GM23248 (cell line): Measurements from ENCODE around the gene SSUH2. TPM values are rescaled to one million over a fixed set of nuclear protein-coding genes. Genes with fewer than 3 reads are reported as not detected.
"Not testable (repeated sequence)": the region's sequence is repeated elsewhere in the genome, so short reads cannot be mapped to it uniquely, and the experiment has no call there.

Source experiments
- DNase-seq: peaks from one replicate; pipeline ENCODE4 v3.0.0-alpha.2; 2015
- H2AFZ ChIP-seq: fragments of 200-600 bp; sonication (generic); 2 replicates; pipeline ENCODE4 v1.6.1; 2016; ENCODE audit warnings: antibody characterized with exemption
- H3F3A ChIP-seq: fragments of 200-600 bp; sonication (generic); 2 replicates; pipeline ENCODE4 v1.6.1; 2016; ENCODE audit warnings: mild to moderate bottlenecking, antibody characterized with exemption, mixed run types; ENCODE audit not compliant: insufficient read depth
- H3K27ac ChIP-seq: fragments of 200-600 bp; sonication (generic); 2 replicates; pipeline ENCODE4 v1.5.1; 2016; ENCODE audit warnings: mild to moderate bottlenecking
- H3K27me3 ChIP-seq: fragments of 200-600 bp; sonication (generic); replicated peaks from 2 replicates; pipeline ENCODE4 v1.6.1; 2016; ENCODE audit warnings: mild to moderate bottlenecking; ENCODE audit not compliant: insufficient read depth
- H3K36me3 ChIP-seq: fragments of 200-600 bp; sonication (generic); 2 replicates; pipeline ENCODE4 v1.6.1; 2016; ENCODE audit warnings: low read depth, mild to moderate bottlenecking
- H3K4me1 ChIP-seq: fragments of 200-600 bp; sonication (generic); 2 replicates; pipeline ENCODE4 v1.6.1; 2016; ENCODE audit warnings: mild to moderate bottlenecking; ENCODE audit not compliant: insufficient read depth
- H3K4me2 ChIP-seq: fragments of 200-600 bp; sonication (generic); one replicate; pipeline ENCODE4 v1.6.1; 2016; ENCODE audit warnings: mild to moderate bottlenecking; ENCODE audit not compliant: unreplicated experiment
- H3K4me3 ChIP-seq: fragments of 200-600 bp; sonication (generic); 2 replicates; pipeline ENCODE4 v1.5.1; 2016; ENCODE audit warnings: mild to moderate bottlenecking
- H3K79me2 ChIP-seq: fragments of 200-600 bp; sonication (generic); 2 replicates; pipeline ENCODE4 v1.6.1; 2016; ENCODE audit warnings: mild to moderate bottlenecking; ENCODE audit not compliant: insufficient read depth
- H3K9ac ChIP-seq: fragments of 200-600 bp; sonication (generic); 2 replicates; pipeline ENCODE4 v1.6.1; 2016; ENCODE audit warnings: mild to moderate bottlenecking
- H3K9me2 ChIP-seq: fragments of 200-600 bp; sonication (generic); 2 replicates; pipeline ENCODE4 v1.6.1; 2016; ENCODE audit warnings: mixed run types, mild to moderate bottlenecking, moderate library complexity; ENCODE audit not compliant: insufficient read depth
- H3K9me3 ChIP-seq: fragments of 200-600 bp; sonication (generic); one replicate; pipeline ENCODE4 v1.6.1; 2017; ENCODE audit warnings: low read depth
- H4K20me1 ChIP-seq: fragments of 200-600 bp; sonication (generic); 2 replicates; pipeline ENCODE4 v1.6.0; 2016; ENCODE audit not compliant: insufficient read depth
- EZH2 ChIP-seq: fragments of 200-600 bp; sonication (generic); IDR thresholded peaks from 2 replicates; pipeline ENCODE4 v1.6.1; 2018; ENCODE audit warnings: antibody characterized with exemption, mild to moderate bottlenecking; ENCODE audit not compliant: insufficient read depth, poor library complexity, severe bottlenecking
- EZH2phosphoT487 ChIP-seq: fragments of 200-600 bp; sonication (generic); IDR thresholded peaks from 2 replicates; pipeline ENCODE4 v1.6.1; 2018; ENCODE audit warnings: antibody characterized with exemption, moderate library complexity, mild to moderate bottlenecking, low read depth; ENCODE audit not compliant: insufficient read depth
- WGBS, 2 experiments: methylation state at CpG; one replicate each; pipeline ENCODE4 v1.1.6; 2015 to 2017; ENCODE audit warnings: low lambda C conversion rate in 2 of 2, low coverage in 1 of 2; ENCODE audit errors: missing lambda C conversion rate in 2 of 2; 5-methylcytosine and 5-hydroxymethylcytosine counted together
- in situ Hi-C: fragments of 300-500 bp; cut with MboI; formaldehyde crosslinking; loops from 2 replicates; pipeline ENCODE4 v1.15.0; 2020
- polyA plus RNA-seq: library from polyadenylated mRNA; unstranded; fragments of >200 nt; fragmentation: Nextera tagmentation; extraction: Ambion mirVana; gene quantifications from 2 replicates; pipeline ENCODE4 v1.2.1, GENCODE V29; 2016
- total RNA-seq: library from RNA; depleted of rRNA; stranded (reverse); fragments of >200 nt; shearing (Covaris generic); gene quantifications from 2 replicates; pipeline ENCODE4 v1.2.3, GENCODE V29; 2014

The SSUH2 gene
- total and polyA plus RNA-seq, 2 experiments from 2014 or later, result 0.18 to 0.76 TPM

GRCh38 chr3:8655387-8655835 is 10.8 kb upstream of the SSUH2 start:
- Histone ChIP-seq H3K4me3 (no peak overlapping the region), H3K27ac (no peak overlapping the region), H3K79me2 (no peaks in the 10 kb centered on the region), H4K20me1 (no peaks in the 10 kb centered on the region), H3K9me3 (no peaks in the 10 kb centered on the region), H3K36me3 (no peaks in the 10 kb centered on the region), H3F3A (peaks cover 6% of the 10 kb centered on the region; the same call in 1 of the 2 replicates), H3K4me1 (peaks cover 5% of the 10 kb centered on the region; the same call in 1 of the 2 replicates), H2AFZ (no peak overlapping the region), H3K9me2 (no peaks in the 10 kb centered on the region), H3K27me3 (peaks cover 11% of the 10 kb centered on the region; the same call in 1 of the 2 replicates), H3K9ac (no peak overlapping the region), H3K4me2 (no peak overlapping the region)
- TF ChIP-seq EZH2phosphoT487 (no peak), EZH2 (no peak)
- in situ Hi-C loops, result no loop called here
- DNase-seq, result no peak
- WGBS, 2 experiments, result 75 to 79% methylated on average over 9 to 10 of the region's 10 CpGs

GRCh38 chr3:8654572-8655329 is 10.2 kb upstream of the SSUH2 start:
- H2AFZ ChIP-seq, DNase-seq, H3K4me1 ChIP-seq, in situ Hi-C loops, H3K27ac ChIP-seq, H3K4me3 ChIP-seq, H3K9me3 ChIP-seq, H3K9ac ChIP-seq, H4K20me1 ChIP-seq, H3K79me2 ChIP-seq, H3K36me3 ChIP-seq, H3K9me2 ChIP-seq, H3K4me2 ChIP-seq, H3F3A ChIP-seq: not testable (repeated sequence)
- H3K27me3 ChIP-seq, result peaks cover 11% of the 10 kb centered on the region; the same call in 1 of the 2 replicates
- WGBS, 2 experiments, result 71 to 74% methylated on average over 4 to 6 of the region's 6 CpGs

- in situ Hi-C loops, result no loop called here
- H3K9me3 ChIP-seq, result no peaks in the 10 kb centered on the region
- H3K36me3 ChIP-seq, result no peaks in the 10 kb centered on the region
- no peaks in the 10 kb centered on the region for H3K4me1 ChIP-seq
- 74 to 75% methylated on average over 8 of the region's 8 CpGs for WGBS, 2 experiments
- no peaks in the 10 kb centered on the region for H4K20me1 ChIP-seq
- peaks cover 4% of the 10 kb centered on the region; the same call in 1 of the 2 replicates for H3F3A ChIP-seq
- H3K27ac ChIP-seq, result no peak overlapping the region
- H3K9ac ChIP-seq, result no peak overlapping the region
- no peak for TF ChIP-seq EZH2
- no peak for TF ChIP-seq EZH2phosphoT487
- no peaks in the 10 kb centered on the region for H3K79me2 ChIP-seq
- H3K4me3 ChIP-seq, result no peak overlapping the region
- H3K27me3 ChIP-seq, result peaks cover 11% of the 10 kb centered on the region; the same call in 1 of the 2 replicates
- H2AFZ ChIP-seq, result no peak overlapping the region
- H3K9me2 ChIP-seq, result no peaks in the 10 kb centered on the region
- DNase-seq, result peak; percentile 20
- H3K4me2 ChIP-seq, result no peak overlapping the region
Measured at GRCh38 chr3:8653800-8654408, 9.3 kb upstream of the SSUH2 start.

DNA sequence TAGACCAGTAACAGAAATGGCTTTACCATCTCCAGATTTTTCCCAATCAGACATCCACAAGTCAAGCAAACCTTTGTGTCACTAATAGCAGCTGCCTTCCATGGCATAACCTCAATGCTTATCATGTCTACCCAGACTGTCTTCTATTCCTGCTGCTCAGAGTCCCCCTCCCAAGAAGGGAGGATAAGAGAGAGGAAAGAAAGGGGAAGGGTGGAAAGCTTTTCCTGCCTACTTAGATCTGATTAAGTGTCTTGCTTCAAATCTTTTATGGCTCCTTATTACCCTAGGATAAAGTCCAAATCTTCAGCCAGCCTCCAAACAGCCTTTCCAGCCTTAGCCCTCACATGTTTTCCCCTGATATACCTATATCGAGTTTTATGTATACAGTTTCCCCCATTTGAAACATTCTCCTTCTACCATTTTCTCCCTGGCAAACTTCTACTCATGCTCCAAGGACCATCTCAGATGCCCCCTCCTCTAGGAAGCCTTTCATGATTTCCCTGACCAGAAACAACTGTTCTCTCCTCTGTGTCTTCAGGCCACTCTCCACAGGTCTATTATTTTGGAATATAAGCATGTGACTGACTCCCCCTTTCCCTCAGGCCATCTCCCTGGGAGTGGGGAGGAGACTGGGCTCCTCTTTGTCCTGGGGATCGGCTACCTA is 7.9 kb upstream of the SSUH2 start:
- Histone ChIP-seq H3K9me3 (no peaks in the 10 kb centered on the region), H3F3A (peaks cover 4% of the 10 kb centered on the region; the same call in 1 of the 2 replicates), H3K36me3 (no peaks in the 10 kb centered on the region), H3K27me3 (peaks cover 11% of the 10 kb centered on the region; the same call in 1 of the 2 replicates), H3K27ac (no peak overlapping the region), H4K20me1 (no peaks in the 10 kb centered on the region), H3K9ac (no peak overlapping the region), H3K4me1 (no peaks in the 10 kb centered on the region), H3K4me3 (no peak overlapping the region), H3K4me2 (no peak overlapping the region), H3K9me2 (no peaks in the 10 kb centered on the region), H2AFZ (no peak overlapping the region), H3K79me2 (no peaks in the 10 kb centered on the region)
- whole genome bisulfite sequencing, 2 experiments, result 48 to 56% methylated on average over 2 of the region's 2 CpGs
- in situ Hi-C loops, result no loop called here
- TF ChIP-seq EZH2 (no peak), EZH2phosphoT487 (no peak)
- DNase-seq, result no peak
